HG03066 (cell line): Measurements from ENCODE around the gene ETS1.
A peak's percentile ranks its signal among the peaks of the same experiment; 100 is the strongest.

Source experiments
- ATAC-seq: cut with Tn5 transposase; IDR thresholded peaks from one replicate; pipeline ENCODE4 v1.9.1; 2021; ENCODE audit warnings: low read depth; ENCODE audit not compliant: unreplicated experiment

Gene ETS1

GRCh38 chr11:128522055-128522942 is 65.1 kb downstream of the ETS1 start:
- peak; percentile 67 for ATAC-seq

GRCh38 chr11:128521682-128522054 is 65.7 kb downstream of the ETS1 start:
- ATAC-seq = no peak

- no peak for ATAC-seq
Measured at GRCh38 chr11:128520888-128521681, 66.3 kb downstream of the ETS1 start.

DNA sequence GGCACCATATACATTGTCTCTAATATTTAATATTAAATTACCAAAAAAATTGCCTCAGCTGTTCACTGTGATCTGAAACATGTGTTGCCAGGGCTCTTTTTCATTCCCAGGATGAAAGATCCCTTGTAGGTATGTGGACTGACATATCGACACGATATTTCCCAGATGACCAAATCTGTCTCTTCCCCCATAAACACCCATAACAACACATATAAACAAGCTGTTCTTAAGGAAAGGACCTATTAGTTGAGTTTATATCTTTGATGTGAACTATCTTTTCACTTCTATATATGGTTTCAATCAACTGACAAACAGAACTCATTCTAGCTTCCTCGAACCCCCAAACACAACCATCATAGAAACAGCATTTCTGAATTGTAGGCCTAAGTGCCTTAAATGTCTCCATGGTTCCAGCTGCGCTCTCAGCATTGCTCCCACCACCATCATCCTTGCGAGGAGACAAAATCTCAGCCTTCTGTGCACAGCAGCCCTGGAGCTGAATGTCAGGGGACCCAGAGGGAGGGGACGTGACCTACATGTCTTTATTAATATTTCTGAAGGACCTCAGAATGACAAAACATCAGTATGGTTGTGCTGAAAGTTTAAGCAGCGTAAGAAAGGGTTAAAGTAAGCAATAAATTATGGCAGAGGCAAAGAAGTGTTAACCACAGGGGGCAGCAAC is 67.0 kb downstream of the ETS1 start:
- no peak for ATAC-seq

- no peak for ATAC-seq
Measured at GRCh38 chr11:128519338-128519737, 68.0 kb downstream of the ETS1 start.

DNA sequence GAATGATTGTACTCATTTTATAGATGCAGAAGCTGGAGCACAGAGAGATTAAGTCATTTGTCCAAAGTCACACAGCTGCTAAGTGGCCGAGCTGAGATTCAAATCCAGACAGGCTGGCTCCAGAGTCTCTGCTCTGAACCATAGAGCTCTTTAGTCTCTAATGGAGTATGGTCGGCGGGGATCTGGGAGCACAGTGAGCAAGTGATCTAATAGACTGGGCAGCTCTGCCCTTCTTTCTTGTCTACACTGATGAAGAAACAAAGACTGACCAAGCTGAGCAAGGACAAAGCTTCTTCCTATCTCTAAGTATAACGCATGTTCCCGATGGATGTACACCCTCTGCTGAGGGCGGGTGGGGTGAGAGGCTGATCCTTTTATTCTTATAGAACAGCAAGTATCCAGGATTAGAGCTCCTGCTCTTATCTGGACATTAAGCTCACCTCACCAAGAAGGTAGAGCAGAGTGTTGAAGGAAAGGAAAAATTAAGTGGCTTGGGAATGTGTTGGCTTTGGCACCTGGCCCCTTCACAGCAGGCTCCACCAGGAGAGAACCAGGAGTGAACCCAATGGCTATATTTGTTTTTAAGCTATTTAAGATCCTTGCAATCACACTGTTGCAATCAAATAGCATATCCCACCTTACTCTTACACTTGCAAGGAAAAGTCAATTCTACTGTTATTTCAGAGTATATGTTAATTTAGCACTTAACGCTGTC is 68.7 kb downstream of the ETS1 start:
- ATAC-seq = no peak

GRCh38 chr11:128517451-128518230 is 69.7 kb downstream of the ETS1 start:
- no peak for ATAC-seq

GRCh38 chr11:128516886-128517285 is 70.5 kb downstream of the ETS1 start:
- no peak for ATAC-seq

DNA sequence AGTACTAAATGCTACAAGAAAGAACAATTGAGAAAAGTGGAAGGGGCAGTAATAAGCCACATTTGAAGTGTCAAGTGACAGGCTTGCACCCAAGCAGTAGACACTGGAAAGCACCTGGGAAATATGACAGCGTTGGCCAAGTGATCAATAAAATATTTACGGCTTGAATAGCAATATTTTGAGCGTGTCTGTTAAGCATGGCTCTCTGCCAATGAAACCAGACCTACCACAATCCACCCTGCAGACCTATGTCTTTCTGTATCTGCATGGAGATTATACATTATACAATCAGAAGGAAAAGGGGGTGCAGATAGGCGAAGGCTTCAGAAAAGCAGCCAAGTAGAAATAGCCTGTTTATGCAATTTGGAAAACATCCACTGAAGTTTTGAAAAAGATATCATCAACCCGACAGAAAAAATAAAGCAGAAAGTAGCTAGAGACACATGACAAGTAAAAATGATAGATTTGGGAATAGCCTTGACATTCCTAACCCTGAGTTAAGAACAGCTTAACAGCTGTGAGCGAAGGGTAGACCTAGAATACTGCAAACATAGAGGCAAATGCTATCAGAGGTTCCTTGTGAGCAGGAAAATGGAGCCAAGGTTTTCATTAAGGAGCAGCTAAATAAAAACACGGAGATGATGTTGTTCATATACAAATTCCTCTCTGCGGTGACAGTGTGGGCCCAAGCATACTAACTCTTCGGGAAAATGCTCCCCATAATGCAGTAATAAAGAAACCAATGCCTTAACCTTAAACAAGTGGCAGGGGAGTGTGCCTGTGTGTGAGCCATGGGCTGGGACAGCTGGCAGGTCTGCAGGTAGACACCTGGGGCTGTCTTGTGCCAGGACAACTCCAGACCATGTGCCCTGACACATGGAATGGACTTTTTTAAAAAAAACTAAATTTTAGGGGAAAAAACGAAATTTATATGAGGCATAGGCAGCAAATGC is 71.3 kb downstream of the ETS1 start:
- no peak for ATAC-seq

GRCh38 chr11:128515086-128515485 is 72.3 kb downstream of the ETS1 start:
- ATAC-seq = no peak

DNA sequence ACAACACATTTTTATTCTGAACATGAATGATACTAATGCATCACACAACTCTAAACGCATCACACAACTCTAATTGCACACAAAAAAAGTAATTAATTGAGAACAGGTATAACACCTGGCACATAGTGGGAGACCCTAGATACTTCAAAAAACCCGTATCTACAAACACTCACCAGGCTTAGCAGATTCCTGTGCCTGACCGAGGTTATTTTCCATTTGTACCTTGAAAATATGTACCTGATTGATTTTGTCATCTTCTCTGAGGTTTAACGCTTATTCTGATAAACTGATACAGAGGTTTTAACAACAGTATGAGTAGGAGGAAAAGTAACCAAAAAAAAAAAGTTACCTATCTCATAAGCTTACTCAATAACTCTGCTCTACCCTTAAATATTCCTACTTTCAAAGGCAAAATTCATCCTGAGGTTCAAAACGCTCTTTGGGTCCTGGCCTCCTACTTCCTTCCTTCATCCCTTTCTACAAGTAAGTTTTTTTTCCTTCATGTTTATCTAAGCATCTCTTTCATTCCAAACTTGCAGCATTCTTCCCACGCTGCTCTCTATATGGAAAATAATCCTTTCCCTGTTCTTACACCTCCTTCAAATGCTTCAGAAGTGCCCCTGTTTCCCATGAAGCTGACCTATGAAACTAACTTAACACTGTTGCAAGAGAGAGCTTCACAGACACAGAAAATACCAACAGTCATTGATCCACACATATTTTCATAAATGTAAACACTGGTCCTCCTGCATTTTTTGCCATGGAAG is 73.3 kb downstream of the ETS1 start:
- no peak for ATAC-seq

- ATAC-seq = no peak
Measured at GRCh38 chr11:128512474-128512996, 74.8 kb downstream of the ETS1 start.

GRCh38 chr11:128511712-128512111 is 75.6 kb downstream of the ETS1 start:
- no peak for ATAC-seq

GRCh38 chr11:128509621-128510389 is 77.6 kb downstream of the ETS1 start:
- ATAC-seq = no peak

DNA sequence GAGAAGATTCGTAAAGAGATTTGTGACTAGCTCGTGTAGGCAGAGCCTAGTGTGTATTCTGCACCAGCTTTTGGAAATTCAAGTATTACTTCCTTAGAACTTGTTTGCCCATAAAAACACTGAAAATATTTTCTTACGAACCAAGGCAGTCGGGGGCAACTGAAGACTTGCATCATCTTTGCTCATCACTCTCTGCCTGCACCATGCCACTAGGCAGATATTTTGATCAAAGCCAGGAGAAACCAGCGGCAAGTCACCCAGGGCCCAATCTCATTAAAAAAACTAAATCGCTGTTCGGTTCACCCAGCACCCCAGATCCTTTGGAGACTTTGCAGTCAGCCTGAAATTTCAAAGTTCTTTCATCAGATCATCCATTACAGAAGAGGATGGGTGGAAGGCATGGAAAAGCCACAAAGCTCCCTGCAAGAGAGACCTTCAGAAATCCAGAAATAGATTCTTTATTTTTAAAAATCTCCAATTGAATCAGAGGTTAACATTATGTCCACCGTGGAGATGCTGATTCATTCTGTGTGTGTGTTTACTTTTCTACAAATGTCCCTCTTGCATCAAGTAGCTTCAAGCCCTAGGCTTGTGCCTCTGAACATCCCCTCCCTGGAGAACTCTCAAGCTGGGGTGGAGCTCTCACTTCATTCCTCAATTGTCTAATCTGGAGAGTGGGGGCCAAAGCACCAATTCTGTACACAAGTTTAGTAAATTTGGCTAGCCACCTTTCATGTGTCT is 78.4 kb downstream of the ETS1 start:
- no peak for ATAC-seq

GRCh38 chr11:128507936-128508335 is 79.4 kb downstream of the ETS1 start:
- ATAC-seq = no peak
